GM19463 (cell line): ENCODE measurements around the gene ALPI.
"Not testable (repeated sequence)": the region's sequence is repeated elsewhere in the genome, so short reads cannot be mapped to it uniquely, and the experiment has no call there.

Source experiments
- ATAC-seq: cut with Tn5 transposase; IDR thresholded peaks from one replicate; pipeline ENCODE4 v1.9.1; 2021; ENCODE audit warnings: mild to moderate bottlenecking, moderate library complexity; ENCODE audit not compliant: unreplicated experiment

The ALPI gene

GRCh38 chr2:232441147-232441651 is 14.8 kb upstream of the ALPI start:
- ATAC-seq: no peak

DNA sequence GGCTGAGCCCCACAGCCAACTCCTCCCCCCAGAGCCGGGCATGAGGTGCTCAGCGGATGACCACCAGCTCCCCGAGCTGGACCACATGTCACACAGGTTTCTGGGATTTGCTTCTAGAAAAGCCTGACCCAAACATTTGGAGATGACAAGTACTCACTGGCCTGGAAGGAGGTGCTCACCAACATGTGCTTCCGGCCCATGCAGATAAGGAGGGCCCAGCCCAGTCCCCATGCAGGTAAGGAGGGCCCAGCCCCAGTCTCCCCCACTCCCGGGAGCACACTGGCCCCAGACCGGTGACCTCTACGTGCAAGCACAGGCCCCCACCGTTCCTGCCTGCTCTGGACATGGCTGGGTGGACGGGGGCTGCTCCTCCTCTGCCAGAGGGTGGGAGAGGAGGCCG is 14.0 kb upstream of the ALPI start:
- ATAC-seq: not testable (repeated sequence)

GRCh38 chr2:232442431-232442830 is 13.5 kb upstream of the ALPI start:
- ATAC-seq: not testable (repeated sequence)

DNA sequence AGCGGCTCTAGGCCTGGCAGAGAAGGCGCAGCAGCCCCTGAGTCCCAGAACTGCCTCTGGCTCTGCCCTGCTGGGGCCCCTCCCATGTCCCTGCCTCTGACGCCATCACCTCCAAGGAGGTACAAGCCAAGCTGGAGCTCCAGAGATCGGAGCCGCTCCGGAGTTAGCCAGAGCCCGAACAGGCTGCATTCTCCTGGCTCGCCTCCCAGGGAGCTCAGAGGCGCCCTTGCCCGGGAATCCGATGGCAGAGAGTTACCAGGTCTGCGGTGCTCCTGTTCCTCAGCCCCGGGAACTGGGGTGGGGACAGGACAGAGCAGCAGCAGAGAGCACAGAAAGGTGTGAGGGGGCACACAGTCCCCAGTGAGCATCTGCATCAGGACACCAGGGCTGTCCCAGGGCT is 12.9 kb upstream of the ALPI start:
- ATAC-seq: not testable (repeated sequence)

GRCh38 chr2:232443669-232444408 is 12.1 kb upstream of the ALPI start:
- not testable (repeated sequence) for ATAC-seq

- ATAC-seq: no peak
Measured at GRCh38 chr2:232444409-232445148, 11.4 kb upstream of the ALPI start.

- ATAC-seq: not testable (repeated sequence)
Measured at GRCh38 chr2:232445149-232445885, 10.6 kb upstream of the ALPI start.

DNA sequence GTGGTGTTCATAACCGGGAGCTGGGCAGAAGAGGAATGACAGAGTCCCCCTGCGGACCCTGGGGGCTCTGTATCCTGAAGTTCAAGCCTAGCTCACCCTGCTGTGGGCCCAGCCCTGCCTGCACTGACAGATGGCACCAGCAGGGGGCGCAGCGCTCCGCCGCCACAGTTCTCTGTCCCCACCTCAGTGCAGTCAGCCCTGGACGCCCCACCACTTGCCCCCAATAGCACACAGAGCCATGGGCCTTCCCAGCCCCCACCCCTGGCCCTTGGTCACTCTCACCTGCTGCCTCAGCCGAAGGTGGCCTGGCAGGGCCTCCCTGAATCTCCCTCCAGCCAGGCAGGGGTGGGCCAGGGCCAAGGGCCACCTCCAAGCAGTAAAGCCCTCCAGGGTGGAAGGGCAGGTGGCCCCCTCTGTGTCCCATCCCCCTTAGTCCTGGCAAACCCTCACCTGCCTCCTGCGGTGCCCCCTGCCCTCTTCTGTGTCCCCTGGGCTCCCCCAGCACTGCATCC is 9.6 kb upstream of the ALPI start:
- not testable (repeated sequence) for ATAC-seq

- ATAC-seq: no peak
Measured at GRCh38 chr2:232447091-232447620, 8.8 kb upstream of the ALPI start.

- no peak for ATAC-seq
Measured at GRCh38 chr2:232447638-232448303, 8.2 kb upstream of the ALPI start.

DNA sequence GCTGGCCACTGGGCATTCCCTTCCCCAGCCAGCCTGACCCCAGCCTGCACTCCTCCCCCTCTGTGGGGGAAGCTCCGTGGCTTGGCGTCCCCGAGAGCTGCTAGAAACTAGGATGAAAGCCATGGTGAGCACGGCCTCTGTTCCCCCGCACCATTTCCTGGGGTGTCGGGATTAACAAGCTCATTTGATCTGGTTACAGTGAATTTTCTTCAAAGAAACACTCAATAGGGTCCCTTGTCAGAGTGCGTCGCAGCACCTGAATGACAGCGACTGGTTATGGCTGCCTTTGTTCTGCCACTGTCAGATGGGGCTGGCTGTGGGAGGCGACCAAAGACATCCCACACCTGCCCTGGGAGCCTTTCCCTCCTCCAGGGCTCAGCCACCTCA is 7.7 kb upstream of the ALPI start:
- ATAC-seq: no peak

- ATAC-seq: no peak
Measured at GRCh38 chr2:232449964-232450363, 6.0 kb upstream of the ALPI start.

- ATAC-seq: not testable (repeated sequence)
Measured at GRCh38 chr2:232451645-232452044, 4.3 kb upstream of the ALPI start.

GRCh38 chr2:232454630-232455029 is 1.3 kb upstream of the ALPI start:
- no peak for ATAC-seq

DNA sequence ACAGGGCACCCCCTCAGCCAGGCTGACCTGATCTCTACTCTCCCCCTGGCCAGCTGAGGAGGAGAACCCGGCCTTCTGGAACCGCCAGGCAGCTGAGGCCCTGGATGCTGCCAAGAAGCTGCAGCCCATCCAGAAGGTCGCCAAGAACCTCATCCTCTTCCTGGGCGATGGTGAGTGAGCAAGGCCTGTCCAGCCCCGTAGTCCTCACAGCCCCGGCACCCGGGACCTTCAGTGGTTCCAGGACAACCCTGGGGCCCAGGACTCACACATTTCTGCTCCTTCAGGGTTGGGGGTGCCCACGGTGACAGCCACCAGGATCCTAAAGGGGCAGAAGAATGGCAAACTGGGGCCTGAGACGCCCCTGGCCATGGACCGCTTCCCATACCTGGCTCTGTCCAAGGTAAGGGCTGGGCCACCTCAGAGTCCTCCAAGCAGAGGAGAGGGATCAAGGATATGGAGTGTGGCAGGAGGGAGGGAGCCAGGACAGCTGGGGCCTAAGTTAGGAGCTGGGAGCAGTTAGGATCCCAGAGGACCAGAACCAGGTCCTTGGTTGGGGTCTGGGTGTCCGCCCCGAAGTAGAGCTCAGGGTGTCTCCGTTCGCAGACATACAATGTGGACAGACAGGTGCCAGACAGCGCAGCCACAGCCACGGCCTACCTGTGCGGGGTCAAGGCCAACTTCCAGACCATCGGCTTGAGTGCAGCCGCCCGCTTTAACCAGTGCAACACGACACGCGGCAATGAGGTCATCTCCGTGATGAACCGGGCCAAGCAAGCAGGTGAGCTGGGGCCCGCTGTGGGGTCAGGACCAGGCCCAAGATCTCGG is 555 bp downstream of the ALPI start:
- no peak for ATAC-seq

DNA sequence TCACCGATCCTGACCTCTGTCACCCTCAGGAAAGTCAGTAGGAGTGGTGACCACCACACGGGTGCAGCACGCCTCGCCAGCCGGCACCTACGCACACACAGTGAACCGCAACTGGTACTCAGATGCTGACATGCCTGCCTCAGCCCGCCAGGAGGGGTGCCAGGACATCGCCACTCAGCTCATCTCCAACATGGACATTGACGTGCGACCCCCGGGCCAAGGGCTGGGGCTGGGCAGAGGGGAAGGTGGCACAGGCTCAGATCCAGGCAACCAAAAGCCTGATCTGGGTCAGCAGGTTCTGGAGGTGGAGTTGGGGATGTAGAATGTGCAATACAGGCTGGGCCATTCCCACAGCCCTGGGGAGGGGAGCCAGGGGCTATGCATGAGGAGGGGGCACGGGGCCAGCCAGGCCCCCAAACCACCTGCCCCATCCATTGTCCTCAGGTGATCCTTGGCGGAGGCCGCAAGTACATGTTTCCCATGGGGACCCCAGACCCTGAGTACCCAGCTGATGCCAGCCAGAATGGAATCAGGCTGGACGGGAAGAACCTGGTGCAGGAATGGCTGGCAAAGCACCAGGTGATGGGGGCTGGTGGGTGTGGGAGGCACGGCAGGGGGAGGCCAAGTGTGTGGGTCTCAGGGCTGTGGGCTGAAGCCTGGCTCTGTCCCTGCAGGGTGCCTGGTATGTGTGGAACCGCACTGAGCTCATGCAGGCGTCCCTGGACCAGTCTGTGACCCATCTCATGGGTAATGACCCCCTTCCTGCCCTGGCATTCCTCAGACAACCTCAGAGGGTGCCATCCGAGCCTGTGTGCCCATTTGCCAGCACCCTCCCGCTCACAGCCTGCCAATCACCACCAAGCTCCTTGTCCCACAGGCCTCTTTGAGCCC is 1.4 kb downstream of the ALPI start:
- ATAC-seq: no peak

- no peak for ATAC-seq
Measured at GRCh38 chr2:232458051-232458660, 2.2 kb downstream of the ALPI start.
